Measurements from ENCODE around the gene TOP1. TPM values are rescaled to one million over a fixed set of nuclear protein-coding genes. Genes with fewer than 3 reads are reported as not detected.

The TOP1 gene
- total RNA-seq, 2 donors from 2014 or later, result 78.8 to 82.5 TPM

DNA sequence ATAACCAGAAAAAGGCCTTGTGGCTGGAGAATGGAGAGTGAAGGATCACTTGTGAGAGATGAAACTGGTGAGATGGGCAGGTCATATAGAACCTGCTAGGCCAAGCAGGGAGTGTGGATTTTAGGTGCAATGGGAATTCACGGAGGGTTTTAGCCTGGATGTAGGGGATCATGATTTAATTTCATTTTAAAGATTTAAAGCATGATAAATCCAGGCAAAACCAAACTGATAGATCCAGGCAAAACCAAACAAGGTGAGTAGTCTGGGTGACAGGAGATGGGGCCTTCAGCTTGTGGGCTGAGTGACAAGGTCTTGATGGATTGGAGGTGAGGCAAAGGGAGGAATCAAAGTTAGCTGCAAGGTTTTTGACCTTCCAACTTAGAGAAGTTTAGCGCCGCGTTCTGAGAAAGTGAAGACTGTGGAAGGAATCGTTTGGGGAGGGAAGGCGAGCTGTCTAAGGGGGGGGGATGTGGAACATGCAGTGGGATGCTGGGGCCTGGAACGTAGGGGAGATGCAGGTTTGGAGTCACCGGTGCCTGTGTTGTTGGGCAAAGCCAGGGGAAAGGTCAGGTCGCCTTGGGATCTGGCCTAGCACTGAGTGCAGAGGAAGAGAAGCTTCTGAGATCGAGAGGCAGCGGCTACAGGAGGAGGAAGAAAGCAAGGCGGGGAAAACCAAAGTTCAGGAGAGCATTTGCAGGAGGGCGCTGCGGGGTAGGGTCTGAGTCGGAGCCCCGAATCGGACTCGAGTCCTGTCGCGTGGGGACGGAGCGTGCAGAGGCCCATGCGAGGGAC lies 107.5 kb downstream of the TOP1 start:
- H3K27ac ChIP-seq (ENCODE audit: low read depth, low read length), result peak overlapping the region; percentile 97
- TF ChIP-seq, protein P1, sequence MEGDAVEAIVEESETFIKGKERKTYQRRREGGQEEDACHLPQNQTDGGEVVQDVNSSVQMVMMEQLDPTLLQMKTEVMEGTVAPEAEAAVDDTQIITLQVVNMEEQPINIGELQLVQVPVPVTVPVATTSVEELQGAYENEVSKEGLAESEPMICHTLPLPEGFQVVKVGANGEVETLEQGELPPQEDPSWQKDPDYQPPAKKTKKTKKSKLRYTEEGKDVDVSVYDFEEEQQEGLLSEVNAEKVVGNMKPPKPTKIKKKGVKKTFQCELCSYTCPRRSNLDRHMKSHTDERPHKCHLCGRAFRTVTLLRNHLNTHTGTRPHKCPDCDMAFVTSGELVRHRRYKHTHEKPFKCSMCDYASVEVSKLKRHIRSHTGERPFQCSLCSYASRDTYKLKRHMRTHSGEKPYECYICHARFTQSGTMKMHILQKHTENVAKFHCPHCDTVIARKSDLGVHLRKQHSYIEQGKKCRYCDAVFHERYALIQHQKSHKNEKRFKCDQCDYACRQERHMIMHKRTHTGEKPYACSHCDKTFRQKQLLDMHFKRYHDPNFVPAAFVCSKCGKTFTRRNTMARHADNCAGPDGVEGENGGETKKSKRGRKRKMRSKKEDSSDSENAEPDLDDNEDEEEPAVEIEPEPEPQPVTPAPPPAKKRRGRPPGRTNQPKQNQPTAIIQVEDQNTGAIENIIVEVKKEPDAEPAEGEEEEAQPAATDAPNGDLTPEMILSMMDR (conservative IDR thresholded peaks at IDR 0.05), result no peak
- H3K9me3 Mint-ChIP-seq, result no peaks in the 10 kb centered on the region
- H3K36me3 Mint-ChIP-seq (ENCODE audit: low read depth), result peaks cover 4% of the 10 kb centered on the region
- peaks cover 42% of the 10 kb centered on the region for H3K4me1 Mint-ChIP-seq
- H3K4me3 ChIP-seq (ENCODE audit: low read length), result peak overlapping the region; percentile 76
- peak overlapping the region; percentile 84 for H3K9ac ChIP-seq (ENCODE audit: extremely low read depth, low read length, poor library complexity, severe bottlenecking)
- H3K27me3 ChIP-seq (ENCODE audit: control insufficient read depth, insufficient read depth, low read length, poor library complexity, severe bottlenecking), result no peaks in the 10 kb centered on the region
- 48 to 52% methylated on average over 17 to 23 of the region's 23 CpGs for WGBS, 2 experiments (ENCODE audit: insufficient coverage in 1 of 2, insufficient read length in 1 of 2)
- peaks cover 11% of the 10 kb centered on the region for H3K4me1 ChIP-seq (ENCODE audit: control insufficient read depth, insufficient read depth, low read length)
- peak overlapping the region; percentile 84 for H3K27ac Mint-ChIP-seq
- peaks cover 4% of the 10 kb centered on the region for H3K36me3 ChIP-seq (ENCODE audit: control insufficient read depth, insufficient read depth, low read length)
- no peaks in the 10 kb centered on the region for H3K9me3 ChIP-seq (ENCODE audit: control insufficient read depth, low read length)
- no peak for DNase-seq
- peak overlapping the region; percentile 92 for H3K4me3 Mint-ChIP-seq
- H3K27me3 Mint-ChIP-seq (ENCODE audit: insufficient read depth), result no peaks in the 10 kb centered on the region

DNA sequence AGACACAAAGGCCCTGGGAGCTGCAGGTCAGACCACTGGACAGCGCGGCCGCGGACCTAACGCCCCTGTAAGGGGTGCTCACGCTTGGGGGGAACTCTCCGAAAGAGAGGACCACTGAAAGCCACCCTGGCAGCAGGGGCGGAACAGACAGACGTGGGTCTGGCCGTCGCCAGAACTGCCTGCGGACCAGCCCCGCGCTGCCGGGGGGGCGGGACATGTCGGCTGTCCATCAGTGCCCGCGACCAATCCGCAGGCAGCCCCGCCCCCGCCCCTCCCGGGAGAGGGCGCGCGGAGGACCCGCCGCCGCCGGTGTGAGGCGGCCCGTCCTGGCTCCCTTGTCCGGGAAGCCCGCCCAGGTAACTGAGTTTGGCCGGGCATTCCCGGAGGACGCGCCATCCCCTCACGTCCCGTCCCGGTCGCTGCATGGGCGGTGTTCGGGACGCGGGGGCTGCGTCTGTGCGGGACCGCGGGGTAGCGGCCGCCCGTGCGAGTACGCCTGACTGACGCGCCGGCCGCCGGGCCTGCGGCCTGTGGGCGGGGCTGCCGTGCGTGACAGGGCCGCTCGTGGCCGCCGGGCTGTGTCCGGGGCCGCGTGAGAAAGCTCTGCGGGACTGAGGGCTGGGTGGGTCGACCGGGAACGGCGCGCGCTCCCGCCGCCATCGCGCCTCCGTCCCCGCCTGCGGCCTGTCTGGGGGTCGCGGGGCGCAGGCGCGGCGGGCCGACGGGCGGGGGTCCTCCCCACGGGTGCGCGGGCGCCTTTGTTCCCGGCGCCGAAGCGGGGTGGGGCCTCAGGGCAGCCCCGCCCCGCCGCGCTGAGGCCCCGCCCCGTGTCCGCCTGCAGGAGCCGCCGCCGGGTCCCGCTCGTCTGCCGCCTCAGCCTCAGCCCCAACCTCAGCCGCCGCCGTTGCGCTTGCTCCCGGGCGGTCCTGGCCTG lies 108.3 kb downstream of the TOP1 start, which contains the start of gene PLCG1:
PLCG1 (plus strand) TSS at position 864 of the 934 bp plus-strand sequence. CDS start 99 bp downstream, outside the sequence.
- Histone ChIP-seq H3K4me1 (ENCODE audit: control insufficient read depth, insufficient read depth, low read length) (peaks cover 18% of the 10 kb centered on the region), H3K9ac (ENCODE audit: extremely low read depth, low read length, poor library complexity, severe bottlenecking) (peak within 1 kb of the TSS; percentile 95), H3K36me3 (ENCODE audit: control insufficient read depth, insufficient read depth, low read length) (peaks cover 4% of the 10 kb centered on the region), H3K27me3 (ENCODE audit: control insufficient read depth, insufficient read depth, low read length, poor library complexity, severe bottlenecking) (no peaks in the 10 kb centered on the region), H3K9me3 (ENCODE audit: control insufficient read depth, low read length) (no peaks in the 10 kb centered on the region), H3K27ac (ENCODE audit: low read depth, low read length) (peak within 1 kb of the TSS; percentile 97), H3K4me3 (ENCODE audit: low read length) (peak within 1 kb of the TSS; percentile 97)
- no peaks in the 10 kb centered on the region for H3K9me3 Mint-ChIP-seq
- TF ChIP-seq, protein P1 (conservative IDR thresholded peaks at IDR 0.05), result no peak
- DNase-seq, result peak; percentile 96
- WGBS, 2 experiments (ENCODE audit: insufficient coverage in 1 of 2, insufficient read length in 1 of 2), result 0% methylated on average over 31 to 121 of the region's 121 CpGs
- H3K27me3 Mint-ChIP-seq (ENCODE audit: insufficient read depth), result no peaks in the 10 kb centered on the region
- H3K36me3 Mint-ChIP-seq (ENCODE audit: low read depth), result peaks cover 6% of the 10 kb centered on the region
- H3K4me1 Mint-ChIP-seq, result peaks cover 48% of the 10 kb centered on the region
- H3K4me3 Mint-ChIP-seq, result peak within 1 kb of the TSS; percentile 92
- H3K27ac Mint-ChIP-seq, result peak within 1 kb of the TSS; percentile 96
